Ascending aorta (tissue), 2 donors: ENCODE measurements around the gene GCFC2. TPM values are rescaled to one million over a fixed set of nuclear protein-coding genes. Genes with fewer than 3 reads are reported as not detected.
"Not testable (repeated sequence)": the region's sequence is repeated elsewhere in the genome, so short reads cannot be mapped to it uniquely, and the experiment has no call there.

ENCODE experiments used
- DNase-seq, 2 donors: peaks; one replicate each; pipeline ENCODE4 v3.0.0-alpha.2; 2019; ENCODE audit warnings: low spot score in 2 of 2
- H3K27ac ChIP-seq, 2 donors: fragments of 200-600 bp; sonication (generic); one replicate each; pipeline ENCODE4 v1.5.1; 2016 to 2017; ENCODE audit warnings: mild to moderate bottlenecking in 1 of 2
- H3K27me3 ChIP-seq: fragments of 200-600 bp; sonication (generic); one replicate; pipeline ENCODE4 v1.5.1; 2017
- H3K36me3 ChIP-seq, 2 donors: fragments of 200-600 bp; sonication (generic); one replicate each; pipeline ENCODE4 v1.5.1; 2016
- H3K4me1 ChIP-seq, 2 donors: fragments of 200-600 bp; sonication (generic); one replicate each; pipeline ENCODE4 v1.5.1; 2016 to 2017; ENCODE audit warnings: mild to moderate bottlenecking in 1 of 2
- H3K4me3 ChIP-seq, 2 donors: fragments of 200-600 bp; sonication (generic); one replicate each; pipeline ENCODE4 v1.5.1; 2016 to 2017; ENCODE audit warnings: mild to moderate bottlenecking in 1 of 2
- H3K9me3 ChIP-seq, 2 donors: fragments of 200-600 bp; sonication (generic); one replicate each; pipeline ENCODE4 v1.5.1; 2016
- CTCF ChIP-seq, 3 experiments: fragments of 200-600 bp in 2 of 3; fragments of 450-650 bp in 1 of 3; sonication (generic) in 2 of 3; IDR thresholded peaks; one replicate each; pipeline ENCODE4 v1.5.1; 2016 to 2019; ENCODE audit warnings: antibody characterized with exemption in 3 of 3, mild to moderate bottlenecking in 1 of 3, moderate library complexity in 1 of 3
- intact Hi-C: fragments of 100-400 bp; cut with DNase I; formaldehyde crosslinking; loops from one replicate; pipeline ENCODE4 v1.15.1; 2023
- total RNA-seq: library from RNA; depleted of rRNA; stranded (reverse); fragments of >200 nt; gene quantifications from one replicate; pipeline ENCODE4 v1.1.0, GENCODE V29; 2016

GCFC2 gene
- total RNA-seq, 1 donor from 2014 or later = 31.0 TPM

GRCh38 chr2:75719616-75720015 is 8.9 kb upstream of the GCFC2 start:
- H3K4me1 ChIP-seq = no peaks in the 10 kb centered on the region
- no peaks in the 10 kb centered on the region for H3K9me3 ChIP-seq
- no peaks in the 10 kb centered on the region for H3K27me3 ChIP-seq
- H3K4me3 ChIP-seq = no peak overlapping the region
- no peak for TF ChIP-seq CTCF (IDR thresholded peaks at IDR 0.05)
- intact Hi-C loops = no loop called here
- no peaks in the 10 kb centered on the region for H3K36me3 ChIP-seq
- DNase-seq = no peak
- H3K27ac ChIP-seq = no peak overlapping the region

GRCh38 chr2:75716406-75716805 is 5.7 kb upstream of the GCFC2 start:
- Histone ChIP-seq H3K4me1 (no peaks in the 10 kb centered on the region), H3K27ac (no peak overlapping the region), H3K9me3 (no peaks in the 10 kb centered on the region), H3K4me3 (no peak overlapping the region), H3K27me3 (no peaks in the 10 kb centered on the region), H3K36me3 (no peaks in the 10 kb centered on the region)
- intact Hi-C loops = no loop called here
- no peak for DNase-seq
- peak in 1 of 3 experiments; percentile 13 for TF ChIP-seq CTCF (IDR thresholded peaks at IDR 0.05)

DNA sequence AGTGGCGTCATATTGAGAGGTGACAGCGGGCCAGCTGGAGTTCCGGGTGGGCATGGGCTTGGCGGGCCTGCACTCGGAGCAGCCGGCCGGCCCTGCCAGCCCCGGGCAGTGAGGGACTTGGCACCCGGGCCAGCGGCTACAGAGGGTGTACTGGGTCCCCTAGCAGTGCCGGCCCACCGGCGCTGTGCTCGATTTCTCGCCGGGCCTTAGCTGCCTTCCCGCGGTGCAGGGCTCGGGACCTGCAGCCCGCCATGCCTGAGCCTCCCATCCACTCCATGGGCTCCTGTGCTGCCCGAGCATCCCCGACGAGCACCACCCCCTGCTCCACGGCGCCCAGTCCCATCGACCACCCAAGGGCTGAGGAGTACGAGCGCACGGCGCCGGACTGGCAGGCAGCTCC is 875 bp upstream of the GCFC2 start:
- H3K27me3 ChIP-seq, H3K36me3 ChIP-seq, H3K9me3 ChIP-seq, DNase-seq, H3K4me3 ChIP-seq: not testable (repeated sequence)
- Histone ChIP-seq H3K4me1 (peaks cover 0 to 11% of the 10 kb centered on the region in 2 donors), H3K27ac (peak overlapping the region in 1 of 2 donors; percentile 93)
- intact Hi-C loops = loop anchor here (5.0 kb wide), 1 partner anchor 64 kb away; the partner anchor contains the start of gene MRPL19

- Histone ChIP-seq H3K9me3 (no peaks in the 10 kb centered on the region), H3K36me3 (peaks cover 0 to 6% of the 10 kb centered on the region in 2 donors), H3K4me3 (peak overlapping the region; percentile 77 to 84), H3K4me1 (peaks cover 0 to 11% of the 10 kb centered on the region in 2 donors), H3K27me3 (no peaks in the 10 kb centered on the region), H3K27ac (peak overlapping the region; percentile 86 to 93)
- DNase-seq = no peak
- intact Hi-C loops = loop anchor here (5.0 kb wide), 1 partner anchor 63 kb away; the partner anchor contains the start of gene MRPL19
- no peak for TF ChIP-seq CTCF (IDR thresholded peaks at IDR 0.05)
Observed at GRCh38 chr2:75710220-75710576, 517 bp downstream of the GCFC2 start.

- no peak for DNase-seq
- H3K4me1 ChIP-seq = peaks cover 0 to 11% of the 10 kb centered on the region in 2 donors
- peaks cover 0 to 15% of the 10 kb centered on the region in 2 donors for H3K36me3 ChIP-seq
- H3K9me3 ChIP-seq = no peaks in the 10 kb centered on the region
- TF ChIP-seq CTCF (IDR thresholded peaks at IDR 0.05) = no peak
- peak overlapping the region; percentile 77 to 84 for H3K4me3 ChIP-seq
- H3K27ac ChIP-seq = no peak overlapping the region
- H3K27me3 ChIP-seq = no peaks in the 10 kb centered on the region
- intact Hi-C loops = no loop called here
Observed at GRCh38 chr2:75709297-75709696, 1.4 kb downstream of the GCFC2 start.

DNA sequence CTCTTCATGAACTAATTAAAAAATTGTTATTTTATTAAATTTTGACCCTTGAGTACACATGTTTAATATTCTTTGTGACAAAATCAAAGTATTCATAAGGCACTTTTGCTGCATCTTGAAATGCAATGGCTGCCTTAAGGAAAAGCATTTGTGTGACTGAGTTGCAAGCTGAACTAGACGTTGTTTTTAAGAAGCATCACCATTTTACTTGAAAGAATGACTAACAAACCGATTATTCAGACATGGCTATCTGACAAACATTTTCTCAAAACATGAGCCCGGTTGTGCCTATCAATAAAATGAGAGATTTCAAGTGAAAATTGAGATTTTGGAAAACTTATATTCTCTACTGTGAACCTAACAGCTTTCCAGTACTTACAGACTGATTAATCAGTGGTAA is 2.8 kb downstream of the GCFC2 start:
- Histone ChIP-seq H3K4me1 (peaks cover 0 to 11% of the 10 kb centered on the region in 2 donors), H3K27ac (no peak overlapping the region), H3K27me3 (no peaks in the 10 kb centered on the region), H3K36me3 (peaks cover 6 to 28% of the 10 kb centered on the region in 2 donors), H3K4me3 (no peak overlapping the region), H3K9me3 (no peaks in the 10 kb centered on the region)
- intact Hi-C loops = no loop called here
- TF ChIP-seq CTCF (IDR thresholded peaks at IDR 0.05) = no peak
- DNase-seq = no peak
